Lower leg skin (tissue), 4 donors: ENCODE data around the gene ETV4. TPM values are rescaled to one million over a fixed set of nuclear protein-coding genes. Genes with fewer than 3 reads are reported as not detected.

Experiments used
- DNase-seq, 2 donors: peaks; one replicate each; pipeline ENCODE4 v3.0.0-alpha.2; 2019; ENCODE audit warnings: low spot score in 2 of 2
- H3K4me3 ChIP-seq: fragments of 200-600 bp; sonication (generic); 2 replicates; pipeline ENCODE4 v1.5.1; 2017; ENCODE audit warnings: mild to moderate bottlenecking, low read depth; ENCODE audit not compliant: poor library complexity, severe bottlenecking
- POLR2A ChIP-seq, 2 donors: fragments of 450-650 bp; IDR thresholded peaks; one replicate each; pipeline ENCODE4 v1.6.1; 2016 to 2017; ENCODE audit warnings: antibody characterized with exemption in 2 of 2, mild to moderate bottlenecking in 1 of 2, moderate library complexity in 1 of 2
- WGBS, 2 donors: methylation state at CpG; one replicate each; pipeline ENCODE4 v1.1.5; 2018; 5-methylcytosine and 5-hydroxymethylcytosine counted together
- intact Hi-C: fragments of 100-400 bp; cut with DNase I; formaldehyde crosslinking; loops from one replicate; pipeline ENCODE4 v1.15.0; 2023; ENCODE audit warnings: low total_unique reads
- total RNA-seq, 4 donors: library from RNA; depleted of rRNA; stranded (reverse); fragments of >200 nt; gene quantifications; one replicate each; pipeline ENCODE4 v1.1.0, GENCODE V29; 2016
- TF ChIP-seq, protein P1 (sequence below), 3 donors: fragments of 450-650 bp; IDR thresholded peaks; one replicate each; pipeline ENCODE4 v1.5.1; 2016; ENCODE audit warnings: antibody characterized with exemption in 3 of 3, mild to moderate bottlenecking in 3 of 3, moderate library complexity in 2 of 3

Gene ETV4
- 1 to 10 TPM; 3.7 to 8.8 (median 6.5) TPM for total RNA-seq

DNA sequence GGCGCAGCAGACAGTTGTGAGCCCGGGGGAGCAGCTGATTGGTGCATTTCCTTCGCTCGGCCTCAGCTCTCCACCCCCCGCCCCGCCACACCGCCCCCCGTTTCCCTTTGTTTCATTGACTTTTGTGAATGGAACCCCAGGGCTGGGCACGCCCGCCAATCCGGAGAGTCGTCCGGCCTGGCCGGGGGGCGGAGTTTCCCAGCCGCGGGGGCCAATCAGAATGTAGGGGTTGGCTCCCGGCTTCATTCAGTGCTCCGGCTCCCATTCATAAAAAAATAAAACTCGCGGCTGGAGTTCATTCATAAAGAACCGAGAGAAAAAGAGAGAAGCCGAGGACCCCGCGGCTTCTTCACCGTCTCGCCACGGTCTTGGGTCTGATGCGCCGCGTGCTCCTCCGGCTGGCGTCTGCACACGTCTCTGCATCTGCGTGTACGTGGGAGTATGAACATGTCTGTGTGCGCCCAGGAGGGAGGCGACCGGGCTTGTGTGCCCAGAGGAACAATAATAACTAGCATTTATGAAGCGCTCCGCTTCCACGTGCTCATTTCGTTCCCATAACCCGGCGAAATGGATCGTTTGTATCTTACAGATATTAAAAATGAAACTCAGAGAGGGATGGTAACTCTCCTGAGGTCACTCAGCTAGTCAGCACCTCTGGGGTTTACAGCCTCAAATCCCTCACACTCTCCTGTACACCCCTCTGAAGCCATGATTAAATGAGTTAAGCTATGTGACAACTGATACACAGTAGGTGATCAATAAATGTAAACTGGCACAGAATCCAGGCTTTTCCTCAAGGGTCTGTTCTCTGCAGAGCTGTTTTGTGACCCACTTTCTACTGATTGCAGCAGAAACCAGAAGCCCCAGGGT is at the start of gene ETV4:
ETV4 (minus strand) TSS at position 22 of the 870 bp plus-strand sequence. CDS start 723 bp downstream, outside the sequence.
- DNase-seq, result peak; percentile 90 to 98
- 0 to 1% methylated on average over 46 of the region's 46 CpGs for WGBS, 2 donors
- TF ChIP-seq, protein P1, sequence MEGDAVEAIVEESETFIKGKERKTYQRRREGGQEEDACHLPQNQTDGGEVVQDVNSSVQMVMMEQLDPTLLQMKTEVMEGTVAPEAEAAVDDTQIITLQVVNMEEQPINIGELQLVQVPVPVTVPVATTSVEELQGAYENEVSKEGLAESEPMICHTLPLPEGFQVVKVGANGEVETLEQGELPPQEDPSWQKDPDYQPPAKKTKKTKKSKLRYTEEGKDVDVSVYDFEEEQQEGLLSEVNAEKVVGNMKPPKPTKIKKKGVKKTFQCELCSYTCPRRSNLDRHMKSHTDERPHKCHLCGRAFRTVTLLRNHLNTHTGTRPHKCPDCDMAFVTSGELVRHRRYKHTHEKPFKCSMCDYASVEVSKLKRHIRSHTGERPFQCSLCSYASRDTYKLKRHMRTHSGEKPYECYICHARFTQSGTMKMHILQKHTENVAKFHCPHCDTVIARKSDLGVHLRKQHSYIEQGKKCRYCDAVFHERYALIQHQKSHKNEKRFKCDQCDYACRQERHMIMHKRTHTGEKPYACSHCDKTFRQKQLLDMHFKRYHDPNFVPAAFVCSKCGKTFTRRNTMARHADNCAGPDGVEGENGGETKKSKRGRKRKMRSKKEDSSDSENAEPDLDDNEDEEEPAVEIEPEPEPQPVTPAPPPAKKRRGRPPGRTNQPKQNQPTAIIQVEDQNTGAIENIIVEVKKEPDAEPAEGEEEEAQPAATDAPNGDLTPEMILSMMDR (IDR thresholded peaks at IDR 0.05), result no peak
- TF ChIP-seq POLR2A (IDR thresholded peaks at IDR 0.05), result no peak
- peak within 1 kb of the TSS; percentile 18 for H3K4me3 ChIP-seq
- intact Hi-C loops, result no loop called here

GRCh38 chr17:43595466-43595865 is 49.3 kb upstream of the ETV4 start:
- WGBS, 2 donors, result 81 to 93% methylated on average over 4 of the region's 4 CpGs
- H3K4me3 ChIP-seq, result no peak overlapping the region
- intact Hi-C loops, result no loop called here
- no peak for DNase-seq
- no peak for TF ChIP-seq POLR2A (IDR thresholded peaks at IDR 0.05)
- TF ChIP-seq, protein P1 (IDR thresholded peaks at IDR 0.05), result no peak

DNA sequence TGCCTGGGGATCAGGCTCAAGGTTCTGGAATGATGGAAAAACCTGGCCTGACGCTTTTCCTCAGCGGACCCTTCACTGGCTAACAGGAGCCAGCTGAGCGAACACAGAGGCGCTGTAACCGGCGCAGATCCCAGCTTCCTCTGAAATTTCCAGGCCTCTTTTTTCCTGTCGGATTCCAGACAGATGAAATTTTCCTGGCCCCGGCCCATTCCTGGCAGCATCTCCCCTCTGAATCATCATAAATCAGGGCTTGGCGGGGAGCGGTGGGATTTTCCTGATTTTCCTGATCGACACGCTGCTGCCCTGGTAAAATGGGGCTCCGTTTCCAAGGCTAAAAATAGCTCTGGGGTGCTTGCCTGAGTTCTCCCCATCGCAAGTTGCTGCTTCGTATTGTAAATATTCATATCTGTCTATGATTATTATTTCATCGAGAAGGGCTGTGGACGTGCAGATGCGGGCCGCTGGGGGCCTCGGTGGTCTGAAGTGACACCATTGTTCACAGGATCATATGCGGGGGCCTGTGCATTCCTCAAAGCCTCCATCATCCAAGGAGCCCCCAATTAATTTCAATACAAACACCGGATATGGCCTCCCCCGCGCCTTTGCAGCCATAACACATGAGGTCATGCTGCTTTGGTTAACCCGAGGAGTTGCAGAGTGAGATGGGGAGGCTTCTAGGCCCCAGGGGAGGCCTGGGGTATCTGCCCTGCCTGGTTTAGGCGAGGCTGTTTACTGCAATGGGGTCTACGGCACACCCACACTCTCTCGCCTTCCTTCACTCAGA is 45.8 kb upstream of the ETV4 start:
- WGBS, 2 donors, result 14 to 17% methylated on average over 28 of the region's 28 CpGs
- DNase-seq, result peak; percentile 67 to 96
- TF ChIP-seq, protein P1 (IDR thresholded peaks at IDR 0.05), result no peak
- no peak for TF ChIP-seq POLR2A (IDR thresholded peaks at IDR 0.05)
- intact Hi-C loops, result no loop called here
- H3K4me3 ChIP-seq, result no peak overlapping the region

DNA sequence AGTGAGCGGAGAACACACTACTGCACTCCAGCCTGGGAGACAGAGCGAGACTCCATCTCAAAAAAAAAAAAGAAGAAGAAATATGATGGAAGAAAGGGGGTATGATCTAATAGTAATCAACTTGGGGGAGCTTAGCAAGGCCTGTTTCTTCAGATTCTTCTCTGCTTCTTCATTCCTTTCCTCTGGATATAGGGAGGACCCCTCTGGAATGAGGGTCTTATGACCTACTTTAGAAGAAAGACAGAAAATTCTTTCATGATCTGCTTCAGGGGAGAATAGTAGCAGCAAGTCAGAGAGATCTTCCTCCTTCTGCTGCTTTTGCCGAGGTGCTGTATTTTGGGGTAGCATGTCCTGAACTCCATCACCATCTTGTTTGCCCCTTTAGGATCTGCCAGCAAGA is 44.9 kb upstream of the ETV4 start:
- WGBS, 2 donors, result 92 to 97% methylated on average over 3 of the region's 3 CpGs
- TF ChIP-seq, protein P1 (IDR thresholded peaks at IDR 0.05), result no peak
- no peak for TF ChIP-seq POLR2A (IDR thresholded peaks at IDR 0.05)
- H3K4me3 ChIP-seq, result no peak overlapping the region
- intact Hi-C loops, result no loop called here
- no peak for DNase-seq

- 54 to 65% methylated on average over 9 of the region's 9 CpGs for WGBS, 2 donors
- DNase-seq, result peak; percentile 36 to 84
- no peak for TF ChIP-seq POLR2A (IDR thresholded peaks at IDR 0.05)
- TF ChIP-seq, protein P1 (IDR thresholded peaks at IDR 0.05), result no peak
- H3K4me3 ChIP-seq, result no peak overlapping the region
- intact Hi-C loops, result no loop called here
Measured at GRCh38 chr17:43588664-43589435, 42.7 kb upstream of the ETV4 start.
